Naive thymus-derived CD4-positive, alpha-beta T cell (primary cell): ENCODE results near the gene METTL8. TPM values are rescaled to one million over a fixed set of nuclear protein-coding genes. Genes with fewer than 3 reads are reported as not detected.
A peak's percentile ranks its signal among the peaks of the same experiment; 100 is the strongest.

ENCODE experiments used
- ATAC-seq: fragments of 150-1000 bp; cut with Tn5 transposase; 2 replicates; pipeline ENCODE4 v1.10.0; 2021; ENCODE audit warnings: mild to moderate bottlenecking, moderate library complexity
- CTCF ChIA-PET: fragments of 350-600 bp; sonication (Branson Sonifier 250); formaldehyde crosslinking; loops from one replicate; lab custom pipeline; 2021; ENCODE audit warnings: antibody characterized with exemption; lab: Charles Lee
- POLR2A ChIA-PET: fragments of 350-600 bp; sonication (Branson Sonifier 250); formaldehyde crosslinking; loops from one replicate; lab custom pipeline; 2021; ENCODE audit warnings: antibody characterized with exemption, inconsistent platforms; lab: Charles Lee
- DNase-seq, 9 donors: peaks; one replicate each; pipeline versions ENCODE4 v3.0.0 to v3.0.0-alpha.2; 2020 to 2022; ENCODE audit warnings: mixed read lengths in 1 of 9
- H3K27ac ChIP-seq: one replicate; pipeline ENCODE4 v1.7.0; 2013; ENCODE audit warnings: mild to moderate bottlenecking, low read depth, low read length, moderate library complexity
- H3K27me3 ChIP-seq, 2 donors: one replicate each; pipeline ENCODE4 v1.7.0; 2013; ENCODE audit warnings: low read length in 2 of 2, mild to moderate bottlenecking in 2 of 2, moderate library complexity in 2 of 2; ENCODE audit not compliant: control insufficient read depth in 2 of 2, insufficient read depth in 2 of 2
- H3K36me3 ChIP-seq, 3 experiments: 1 replicate in 2 of 3; 2 replicates in 1 of 3; pipeline ENCODE4 v1.7.0; 2013; ENCODE audit warnings: low read length in 3 of 3, mild to moderate bottlenecking in 3 of 3, moderate library complexity in 1 of 3; ENCODE audit not compliant: insufficient read depth in 3 of 3, control insufficient read depth in 2 of 3
- H3K4me1 ChIP-seq, 2 donors: one replicate each; pipeline ENCODE4 v1.7.0; 2013; ENCODE audit warnings: low read length in 2 of 2, mild to moderate bottlenecking in 2 of 2, moderate library complexity in 1 of 2; ENCODE audit not compliant: control insufficient read depth in 2 of 2, insufficient read depth in 2 of 2
- H3K4me3 ChIP-seq: 2 replicates; pipeline ENCODE4 v1.7.0; 2013; ENCODE audit warnings: mild to moderate bottlenecking, low read length
- H3K9me3 ChIP-seq, 3 experiments: 1 replicate in 2 of 3; 2 replicates in 1 of 3; pipeline ENCODE4 v1.7.0; 2013; ENCODE audit warnings: low read length in 3 of 3; ENCODE audit not compliant: control insufficient read depth in 2 of 3
- H3K27ac Mint-ChIP-seq, 9 donors: one replicate each; pipeline ENCODE4 v1.8.0; 2020 to 2022; ENCODE audit warnings: mixed read lengths in 9 of 9, mild to moderate bottlenecking in 8 of 9, moderate library complexity in 5 of 9, inconsistent platforms in 2 of 9
- H3K27me3 Mint-ChIP-seq, 5 donors: one replicate each; pipeline ENCODE4 v1.8.0; 2021 to 2022; ENCODE audit warnings: mixed read lengths in 5 of 5, mild to moderate bottlenecking in 1 of 5
- H3K36me3 Mint-ChIP-seq, 5 donors: one replicate each; pipeline ENCODE4 v1.8.0; 2020 to 2022; ENCODE audit warnings: mixed read lengths in 5 of 5, mild to moderate bottlenecking in 3 of 5, inconsistent platforms in 1 of 5
- H3K4me1 Mint-ChIP-seq, 7 donors: one replicate each; pipeline ENCODE4 v1.8.0; 2020 to 2022; ENCODE audit warnings: mixed read lengths in 7 of 7, mild to moderate bottlenecking in 3 of 7, inconsistent platforms in 1 of 7
- H3K4me3 Mint-ChIP-seq, 10 donors: one replicate each; pipeline ENCODE4 v1.8.0; 2020 to 2022; ENCODE audit warnings: mild to moderate bottlenecking in 10 of 10, mixed read lengths in 10 of 10, moderate library complexity in 6 of 10, inconsistent platforms in 2 of 10
- H3K9me3 Mint-ChIP-seq, 11 donors: one replicate each; pipeline ENCODE4 v1.8.0; 2020 to 2022; ENCODE audit warnings: mixed read lengths in 11 of 11, mild to moderate bottlenecking in 4 of 11, inconsistent platforms in 1 of 11, moderate library complexity in 1 of 11
- intact Hi-C, 2 donors: fragments of 100-400 bp; cut with micrococcal nuclease; formaldehyde crosslinking; loops; one replicate each; pipeline ENCODE4 v1.15.1; 2023
- polyA plus RNA-seq, 2 donors: library from polyadenylated mRNA; unstranded; fragments of 300-500 nt; fragmentation: Illumina TruSeq; gene quantifications; one replicate each; pipeline ENCODE4 v1.2.3, GENCODE V29; 2021
- total RNA-seq, 6 experiments: library from RNA in 5 of 6; stranded (reverse) in 5 of 6; gene quantifications; 1 replicate in 5 of 6; 2 replicates in 1 of 6; pipeline ENCODE4 v1.2.3 and lab custom pipeline; 2021 to 2026

The METTL8 gene
- total and polyA plus RNA-seq, 7 experiments from 2014 or later = 11.8 to 21.6 (median 15.7) TPM

DNA sequence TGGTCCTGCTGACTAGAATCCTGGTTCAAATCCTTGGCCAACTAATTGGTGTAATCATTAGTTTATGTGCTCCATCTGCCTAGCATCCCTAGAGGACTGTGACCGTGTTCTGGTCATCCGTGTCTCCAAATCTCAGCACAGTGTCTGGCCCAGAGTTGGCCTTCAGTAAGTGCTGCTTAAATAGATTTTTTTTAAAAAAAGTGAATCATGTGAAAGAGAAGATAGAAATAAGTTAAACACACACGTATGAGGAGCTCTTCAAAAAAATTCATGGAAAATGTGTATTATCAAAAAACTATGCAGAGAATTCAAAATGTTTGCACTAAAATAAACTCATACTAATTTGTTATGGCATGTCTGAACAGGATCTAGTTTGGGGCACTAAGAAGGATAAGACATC, 143.8 kb downstream of the METTL8 start:
- Histone ChIP-seq H3K4me1 (no peaks in the 10 kb centered on the region), H3K27ac (no peak overlapping the region), H3K27me3 (no peaks in the 10 kb centered on the region), H3K36me3 (no peaks in the 10 kb centered on the region), H3K4me3 (no peak overlapping the region), H3K9me3 (no peaks in the 10 kb centered on the region)
- POLR2A ChIA-PET = no interaction called here
- Mint-ChIP-seq H3K36me3 (no peaks in the 10 kb centered on the region), H3K27me3 (peaks cover 0 to 6% (median 0%) of the 10 kb centered on the region in 5 donors), H3K4me1 (no peaks in the 10 kb centered on the region), H3K9me3 (peaks cover 0 to 6% (median 0%) of the 10 kb centered on the region in 11 donors), H3K27ac (no peak overlapping the region), H3K4me3 (no peak overlapping the region)
- intact Hi-C loops = no loop called here
- ATAC-seq = no peak
- no peak for DNase-seq
- CTCF ChIA-PET = no interaction called here

DNA sequence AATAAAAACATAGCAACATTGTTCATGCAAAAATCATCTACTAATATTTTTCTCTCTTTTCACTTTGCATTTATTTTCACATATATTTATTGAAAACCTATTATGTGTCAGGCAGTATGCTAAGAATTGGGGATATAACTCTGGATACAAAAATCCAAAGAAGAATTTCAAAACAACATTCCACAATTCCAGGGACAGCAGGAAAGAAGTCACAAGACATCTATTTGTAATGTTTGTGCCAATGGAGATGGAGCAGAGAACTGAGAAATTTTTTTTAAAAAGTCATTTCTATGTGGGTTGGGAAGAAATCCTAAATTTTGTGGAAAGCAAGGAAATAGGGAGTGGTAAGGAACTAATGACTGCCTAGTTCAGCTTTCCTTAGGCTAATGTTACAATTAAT, 144.5 kb downstream of the METTL8 start:
- H3K36me3 ChIP-seq = no peaks in the 10 kb centered on the region
- ChIA-PET CTCF (no interaction called here), POLR2A (no interaction called here)
- H3K4me1 Mint-ChIP-seq = no peaks in the 10 kb centered on the region
- H3K9me3 Mint-ChIP-seq = no peaks in the 10 kb centered on the region
- H3K36me3 Mint-ChIP-seq = no peaks in the 10 kb centered on the region
- no peak for ATAC-seq
- H3K27ac ChIP-seq = no peak overlapping the region
- H3K9me3 ChIP-seq = no peaks in the 10 kb centered on the region
- H3K4me3 Mint-ChIP-seq = no peak overlapping the region
- no peak for DNase-seq
- peaks cover 0 to 6% (median 0%) of the 10 kb centered on the region in 5 donors for H3K27me3 Mint-ChIP-seq
- no peak overlapping the region for H3K4me3 ChIP-seq
- H3K4me1 ChIP-seq = no peaks in the 10 kb centered on the region
- H3K27me3 ChIP-seq = no peaks in the 10 kb centered on the region
- intact Hi-C loops = no loop called here
- no peak overlapping the region for H3K27ac Mint-ChIP-seq

DNA sequence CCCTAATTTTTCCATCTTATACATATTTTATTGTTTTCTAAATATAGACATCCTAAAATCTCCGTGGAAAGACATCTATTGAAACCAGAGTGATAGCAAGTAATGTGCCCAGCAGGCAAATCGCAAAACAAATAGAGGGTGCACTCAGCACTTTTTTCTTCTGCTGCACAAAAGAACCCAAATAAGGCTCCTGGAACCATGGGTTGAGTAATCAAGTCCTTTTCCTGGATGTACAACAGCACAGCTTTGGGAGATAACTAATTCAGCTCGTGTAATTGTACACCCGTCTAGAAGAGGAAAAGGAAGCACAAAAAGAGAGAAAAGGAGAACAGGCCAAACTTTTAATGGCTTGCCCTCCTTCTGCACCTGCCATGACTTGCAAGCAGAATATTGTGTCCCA, 146.2 kb downstream of the METTL8 start:
- Histone ChIP-seq H3K4me1 (no peaks in the 10 kb centered on the region), H3K27ac (no peak overlapping the region), H3K4me3 (no peak overlapping the region), H3K27me3 (no peaks in the 10 kb centered on the region), H3K36me3 (no peaks in the 10 kb centered on the region), H3K9me3 (no peaks in the 10 kb centered on the region)
- ChIA-PET CTCF (no interaction called here), POLR2A (interaction anchor here (0.7 kb wide), 1 partner anchor 28 kb away, joined by 3 read pairs; no protein-coding TSS in a partner anchor)
- Mint-ChIP-seq H3K27me3 (peaks cover 0 to 6% (median 0%) of the 10 kb centered on the region in 5 donors), H3K9me3 (no peaks in the 10 kb centered on the region), H3K36me3 (no peaks in the 10 kb centered on the region), H3K27ac (peak overlapping the region in 1 of 9 donors; percentile 20), H3K4me3 (no peak overlapping the region), H3K4me1 (no peaks in the 10 kb centered on the region)
- intact Hi-C loops = no loop called here
- DNase-seq = no peak
- no peak for ATAC-seq

DNA sequence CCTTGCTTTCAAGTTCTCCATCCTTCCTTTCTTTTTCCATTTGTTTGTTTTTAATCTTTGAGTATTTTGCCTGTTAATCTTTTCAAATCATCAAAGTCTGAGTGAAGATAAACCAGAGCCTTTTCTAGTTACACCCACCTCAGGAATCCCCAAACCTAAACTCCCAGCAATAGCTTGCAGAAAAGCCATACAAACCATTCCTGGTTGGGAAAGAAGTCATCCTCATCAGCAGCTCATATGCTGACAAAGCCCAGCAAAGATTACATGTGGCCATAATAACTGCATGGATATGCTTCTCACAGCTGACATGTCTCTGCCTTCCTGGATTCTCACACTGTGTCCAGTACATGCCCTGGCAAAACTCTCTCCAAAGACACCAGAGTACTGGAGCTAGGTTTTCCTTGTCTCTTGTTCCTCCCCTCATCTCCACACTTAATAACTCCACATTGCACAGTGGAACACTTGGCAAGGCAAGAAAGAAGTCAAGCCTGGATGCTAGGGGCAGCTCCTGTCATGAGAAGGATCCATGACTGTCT, 146.7 kb downstream of the METTL8 start:
- Mint-ChIP-seq H3K4me1 (no peaks in the 10 kb centered on the region), H3K27me3 (peaks cover 0 to 6% (median 0%) of the 10 kb centered on the region in 5 donors), H3K27ac (peak overlapping the region in 2 of 9 donors; percentile 20 to 23), H3K9me3 (no peaks in the 10 kb centered on the region), H3K36me3 (no peaks in the 10 kb centered on the region), H3K4me3 (no peak overlapping the region)
- Histone ChIP-seq H3K4me1 (no peaks in the 10 kb centered on the region), H3K27me3 (no peaks in the 10 kb centered on the region), H3K27ac (no peak overlapping the region), H3K4me3 (no peak overlapping the region), H3K9me3 (no peaks in the 10 kb centered on the region), H3K36me3 (no peaks in the 10 kb centered on the region)
- intact Hi-C loops = no loop called here
- DNase-seq (no peak), ATAC-seq (no peak)
- ChIA-PET POLR2A (no interaction called here), CTCF (no interaction called here)

DNA sequence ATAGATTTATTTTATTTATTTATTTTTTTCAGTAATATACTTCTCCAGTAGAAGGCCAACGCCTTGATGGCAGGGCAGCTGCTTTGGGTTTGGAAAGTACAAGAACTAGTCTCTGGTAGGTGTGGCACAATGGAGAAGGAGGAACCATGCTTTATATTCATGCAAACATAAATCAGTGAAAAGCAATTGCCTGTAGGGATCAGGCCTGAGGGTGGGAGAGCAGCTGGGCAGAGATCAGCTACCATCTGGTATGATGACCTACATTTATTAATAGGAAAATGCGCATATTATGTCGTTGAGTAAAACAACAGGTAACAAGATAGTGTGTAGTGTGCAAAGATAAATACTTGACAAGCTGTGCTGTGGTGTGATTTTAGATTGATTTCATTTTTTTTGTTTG, 152.7 kb downstream of the METTL8 start:
- H3K27ac Mint-ChIP-seq = peak overlapping the region in 1 of 9 donors; percentile 28
- Histone ChIP-seq H3K9me3 (no peaks in the 10 kb centered on the region), H3K27ac (no peak overlapping the region), H3K27me3 (no peaks in the 10 kb centered on the region), H3K4me3 (no peak overlapping the region), H3K36me3 (no peaks in the 10 kb centered on the region), H3K4me1 (no peaks in the 10 kb centered on the region)
- intact Hi-C loops = no loop called here
- ATAC-seq (no peak), DNase-seq (no peak)
- ChIA-PET POLR2A (no interaction called here), CTCF (interaction anchor here (0.7 kb wide), 1 partner anchor 135 kb away, joined by 3 read pairs; no protein-coding TSS in a partner anchor)
- no peaks in the 10 kb centered on the region for H3K27me3 Mint-ChIP-seq
- no peak overlapping the region for H3K4me3 Mint-ChIP-seq
- peaks cover 0 to 10% (median 8%) of the 10 kb centered on the region in 5 donors for H3K36me3 Mint-ChIP-seq
- no peaks in the 10 kb centered on the region for H3K4me1 Mint-ChIP-seq
- peaks cover 0 to 13% (median 2%) of the 10 kb centered on the region in 11 donors for H3K9me3 Mint-ChIP-seq

DNA sequence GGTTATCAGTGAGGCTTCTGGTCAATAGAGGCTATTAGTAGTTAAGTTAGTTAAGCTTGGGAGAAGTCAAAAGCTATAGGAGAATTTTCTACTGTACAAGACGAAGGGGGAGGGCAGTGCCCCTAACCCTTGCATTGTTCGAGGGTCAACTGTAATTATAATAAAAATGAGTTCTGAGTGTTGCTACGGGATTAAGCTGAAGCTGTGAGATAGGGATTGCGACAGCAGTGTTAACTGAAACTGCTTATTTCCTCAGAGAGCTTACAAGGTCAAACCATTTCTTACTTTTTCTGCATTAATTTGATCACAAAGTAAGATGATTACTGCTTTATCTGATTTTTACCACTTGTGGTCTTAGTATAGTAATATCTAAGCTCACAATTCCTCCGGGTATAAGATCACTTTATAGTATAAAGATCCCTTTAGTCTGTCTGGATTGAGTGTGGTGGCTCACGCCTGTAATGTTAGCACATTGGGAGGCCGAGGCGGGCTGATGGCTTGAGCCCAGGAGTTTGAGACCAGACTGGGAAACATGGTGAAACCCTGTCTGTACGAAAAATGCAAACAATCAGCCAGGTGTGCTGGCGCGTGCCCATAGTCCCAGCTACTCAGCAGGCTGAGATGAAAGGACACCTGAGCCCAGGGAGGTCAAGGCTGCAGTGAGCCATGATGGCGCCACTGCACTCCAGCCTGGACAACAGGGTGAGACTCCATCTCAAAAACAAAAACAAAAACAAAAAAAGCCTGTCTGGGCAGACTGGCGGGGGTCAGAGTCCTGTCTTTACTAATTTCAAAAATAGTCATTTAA, 153.6 kb downstream of the METTL8 start:
- DNase-seq = no peak
- Mint-ChIP-seq H3K27ac (no peak overlapping the region), H3K4me3 (no peak overlapping the region), H3K4me1 (no peaks in the 10 kb centered on the region), H3K27me3 (no peaks in the 10 kb centered on the region), H3K9me3 (peaks cover 0 to 13% (median 2%) of the 10 kb centered on the region in 11 donors), H3K36me3 (peaks cover 0 to 10% (median 8%) of the 10 kb centered on the region in 5 donors)
- ChIA-PET POLR2A (interaction anchor here (0.8 kb wide), 1 partner anchor 35 kb away, joined by 3 read pairs; no protein-coding TSS in a partner anchor), CTCF (interaction anchor here (0.6 to 0.7 kb wide), 2 partner anchors 32 to 136 kb away, joined by 3 to 5 read pairs; no protein-coding TSS in a partner anchor)
- Histone ChIP-seq H3K27me3 (no peaks in the 10 kb centered on the region), H3K27ac (no peak overlapping the region), H3K36me3 (no peaks in the 10 kb centered on the region), H3K9me3 (no peaks in the 10 kb centered on the region), H3K4me1 (no peaks in the 10 kb centered on the region), H3K4me3 (no peak overlapping the region)
- no peak for ATAC-seq
- intact Hi-C loops = no loop called here
